ENCODE results near the gene RPN1.

RPN1 gene

GRCh38 chr3:128648940-128649663 lies 1.5 kb downstream of the RPN1 start:
- no peak for DNase-seq

GRCh38 chr3:128648402-128648801 lies 2.2 kb downstream of the RPN1 start:
- DNase-seq, result no peak

- no peak for DNase-seq
Measured at GRCh38 chr3:128647307-128647706, 3.3 kb downstream of the RPN1 start.

GRCh38 chr3:128634075-128634611 lies 16.5 kb downstream of the RPN1 start:
- no peak for DNase-seq

- no peak for DNase-seq
Measured at GRCh38 chr3:128632301-128632700, 18.3 kb downstream of the RPN1 start.

GRCh38 chr3:128629936-128630335 lies 20.7 kb downstream of the RPN1 start:
- no peak for DNase-seq

- DNase-seq, result no peak
Measured at GRCh38 chr3:128625409-128625945, 25.1 kb downstream of the RPN1 start.

GRCh38 chr3:128624526-128625138 lies 26.0 kb downstream of the RPN1 start:
- peak; percentile 58 for DNase-seq

GRCh38 chr3:128623762-128624176 lies 26.8 kb downstream of the RPN1 start:
- DNase-seq, result no peak

GRCh38 chr3:128621931-128622330 lies 28.7 kb downstream of the RPN1 start:
- no peak for DNase-seq

GRCh38 chr3:128621234-128621633 lies 29.4 kb downstream of the RPN1 start:
- no peak for DNase-seq

- DNase-seq, result no peak
Measured at GRCh38 chr3:128620268-128620691, 30.3 kb downstream of the RPN1 start.

GRCh38 chr3:128619146-128619890 lies 31.3 kb downstream of the RPN1 start:
- peak; percentile 54 for DNase-seq

- no peak for DNase-seq
Measured at GRCh38 chr3:128618398-128618726, 32.3 kb downstream of the RPN1 start.

- DNase-seq, result peak; percentile 92
Measured at GRCh38 chr3:128617557-128618397, 32.8 kb downstream of the RPN1 start.

- DNase-seq, result no peak
Measured at GRCh38 chr3:128617270-128617556, 33.4 kb downstream of the RPN1 start.

- DNase-seq, result no peak
Measured at GRCh38 chr3:128616516-128617269, 33.9 kb downstream of the RPN1 start.

GRCh38 chr3:128614076-128614475 lies 36.5 kb downstream of the RPN1 start:
- DNase-seq, result no peak

GRCh38 chr3:128613083-128613829 lies 37.4 kb downstream of the RPN1 start:
- no peak for DNase-seq

GRCh38 chr3:128610451-128611070 lies 40.1 kb downstream of the RPN1 start:
- no peak for DNase-seq

- no peak for DNase-seq
Measured at GRCh38 chr3:128609294-128609693, 41.3 kb downstream of the RPN1 start.
